Prostate gland (tissue), 2 donors: ENCODE results near the gene TNFRSF13B.

ENCODE experiments used
- POLR2A ChIP-seq: fragments of 450-650 bp; IDR thresholded peaks from one replicate; pipeline ENCODE4 v1.6.1; 2016; ENCODE audit warnings: antibody characterized with exemption, mild to moderate bottlenecking
- POLR2AphosphoS5 ChIP-seq: sonication (generic); formaldehyde crosslinking; IDR thresholded peaks from one replicate; pipeline ENCODE4 v1.6.1; 2017; ENCODE audit warnings: antibody characterized with exemption
- TF ChIP-seq, protein P1 (sequence below), 4 experiments: fragments of 200-600 bp in 2 of 4; fragments of 450-650 bp in 2 of 4; sonication (generic) in 2 of 4; IDR thresholded peaks; 1 replicate in 3 of 4; 2 replicates in 1 of 4; pipeline ENCODE4 v1.5.1; 2016 to 2019; ENCODE audit warnings: antibody characterized with exemption in 4 of 4, mild to moderate bottlenecking in 2 of 4, moderate library complexity in 2 of 4

DNA sequence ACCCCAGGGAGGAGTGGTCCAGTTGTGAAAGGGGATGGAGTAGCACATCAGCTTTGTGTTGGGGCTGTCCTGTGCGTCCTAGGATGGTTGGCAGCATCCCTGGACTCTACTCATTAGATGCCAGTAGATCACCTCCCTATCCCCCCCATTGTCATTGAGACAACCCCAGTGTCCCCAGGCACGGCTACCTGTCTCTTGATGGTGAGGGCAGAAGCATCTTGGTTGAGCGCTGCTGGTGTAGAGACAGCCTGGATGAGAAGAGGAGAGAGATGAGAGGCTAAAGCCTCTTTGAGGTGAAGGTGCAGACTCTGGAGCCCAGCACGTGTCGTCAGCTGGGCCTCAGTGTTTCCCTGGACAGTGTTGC is 55.4 kb downstream of the TNFRSF13B start:
- TF ChIP-seq, protein P1, sequence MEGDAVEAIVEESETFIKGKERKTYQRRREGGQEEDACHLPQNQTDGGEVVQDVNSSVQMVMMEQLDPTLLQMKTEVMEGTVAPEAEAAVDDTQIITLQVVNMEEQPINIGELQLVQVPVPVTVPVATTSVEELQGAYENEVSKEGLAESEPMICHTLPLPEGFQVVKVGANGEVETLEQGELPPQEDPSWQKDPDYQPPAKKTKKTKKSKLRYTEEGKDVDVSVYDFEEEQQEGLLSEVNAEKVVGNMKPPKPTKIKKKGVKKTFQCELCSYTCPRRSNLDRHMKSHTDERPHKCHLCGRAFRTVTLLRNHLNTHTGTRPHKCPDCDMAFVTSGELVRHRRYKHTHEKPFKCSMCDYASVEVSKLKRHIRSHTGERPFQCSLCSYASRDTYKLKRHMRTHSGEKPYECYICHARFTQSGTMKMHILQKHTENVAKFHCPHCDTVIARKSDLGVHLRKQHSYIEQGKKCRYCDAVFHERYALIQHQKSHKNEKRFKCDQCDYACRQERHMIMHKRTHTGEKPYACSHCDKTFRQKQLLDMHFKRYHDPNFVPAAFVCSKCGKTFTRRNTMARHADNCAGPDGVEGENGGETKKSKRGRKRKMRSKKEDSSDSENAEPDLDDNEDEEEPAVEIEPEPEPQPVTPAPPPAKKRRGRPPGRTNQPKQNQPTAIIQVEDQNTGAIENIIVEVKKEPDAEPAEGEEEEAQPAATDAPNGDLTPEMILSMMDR (IDR thresholded peaks at IDR 0.05) = no peak
- no peak for TF ChIP-seq POLR2A
- no peak for TF ChIP-seq POLR2AphosphoS5
